Fibroblast of lung (primary cell): Measurements from ENCODE around the gene SPINDOC. TPM values are rescaled to one million over a fixed set of nuclear protein-coding genes. Genes with fewer than 3 reads are reported as not detected.

Experiments
- DNase-seq, 2 donors: peaks; one replicate each; pipeline versions ENCODE4 v3.0.0 to v3.0.0-alpha.2; 2010; ENCODE audit warnings: low read depth in 2 of 2
- H2AFZ ChIP-seq: 2 replicates; pipeline ENCODE4 v1.5.1; 2012; ENCODE audit warnings: low read length, control low read depth, inconsistent platforms
- H3K27ac ChIP-seq: 2 replicates; pipeline ENCODE4 v1.5.1; 2011; ENCODE audit warnings: low read length, control low read depth; ENCODE audit not compliant: insufficient read depth
- H3K27me3 ChIP-seq: 2 replicates; pipeline ENCODE4 v1.5.1; 2011; ENCODE audit warnings: mild to moderate bottlenecking, low read length; ENCODE audit not compliant: control insufficient read depth, insufficient read depth
- H3K36me3 ChIP-seq: 2 replicates; pipeline ENCODE4 v1.5.1; 2011; ENCODE audit warnings: low read length; ENCODE audit not compliant: control insufficient read depth, insufficient read depth
- H3K4me1 ChIP-seq: 2 replicates; pipeline ENCODE4 v1.5.1; 2011; ENCODE audit warnings: low read length; ENCODE audit not compliant: control insufficient read depth, insufficient read depth; ENCODE audit errors: extremely low read depth
- H3K4me2 ChIP-seq: 2 replicates; pipeline ENCODE4 v1.5.1; 2011; ENCODE audit warnings: low read length, control low read depth; ENCODE audit not compliant: insufficient read depth; ENCODE audit errors: extremely low read depth
- H3K4me3 ChIP-seq, 4 experiments: fragments of 200-600 bp in 1 of 4; sonication (generic) in 1 of 4; replicated peaks in 1 of 4; 2 replicates each; pipeline ENCODE4 v1.5.1; 2011 to 2016; ENCODE audit warnings: low read length in 4 of 4, low read depth in 3 of 4, mild to moderate bottlenecking in 3 of 4, control low read depth in 2 of 4, inconsistent platforms in 1 of 4, mixed read lengths in 1 of 4; ENCODE audit not compliant: insufficient read depth in 1 of 4; ENCODE audit errors: control extremely low read depth in 1 of 4
- H3K79me2 ChIP-seq: 2 replicates; pipeline ENCODE4 v1.5.1; 2012; ENCODE audit warnings: mild to moderate bottlenecking, low read length, inconsistent platforms; ENCODE audit not compliant: control insufficient read depth, insufficient read depth
- H3K9ac ChIP-seq: 2 replicates; pipeline ENCODE4 v1.5.1; 2011; ENCODE audit warnings: mild to moderate bottlenecking, low read length, control low read depth; ENCODE audit not compliant: insufficient read depth
- H3K9me3 ChIP-seq: 2 replicates; pipeline ENCODE4 v1.5.1; 2012; ENCODE audit warnings: low read depth, low read length; ENCODE audit not compliant: control insufficient read depth, insufficient read depth
- H4K20me1 ChIP-seq: 2 replicates; pipeline ENCODE4 v1.5.1; 2011; ENCODE audit warnings: low read length; ENCODE audit not compliant: control insufficient read depth, insufficient read depth; ENCODE audit errors: extremely low read depth
- CTCF ChIP-seq, 2 donors: IDR thresholded peaks in 1 of 2; conservative IDR thresholded peaks in 1 of 2; 1 replicate in 1 of 2; 2 replicates in 1 of 2; pipeline ENCODE4 v1.5.1; 2011 to 2012; ENCODE audit warnings: low read length in 2 of 2, control low read depth in 1 of 2, inconsistent platforms in 1 of 2, low read depth in 1 of 2, mild to moderate bottlenecking in 1 of 2
- EZH2 ChIP-seq: IDR thresholded peaks from 2 replicates; pipeline ENCODE4 v1.5.1; 2012; ENCODE audit warnings: low read length, control low read depth, mild to moderate bottlenecking; ENCODE audit errors: missing control alignments
- polyA plus RNA-seq, 2 donors: library from polyadenylated mRNA; depleted of rRNA in 1 of 2; stranded (reverse) in 1 of 2; unstranded in 1 of 2; fragments of >200 nt; gene quantifications; 2 replicates each; pipeline ENCODE4 v1.2.1, GENCODE V29; 2011 to 2012; ENCODE audit warnings: missing spikeins in 1 of 2
- total RNA-seq: library from RNA; depleted of rRNA; stranded (reverse); fragments of >200 nt; gene quantifications from 2 replicates; pipeline ENCODE4 v1.2.1, GENCODE V29; 2014

Gene SPINDOC
- total and polyA plus RNA-seq, 2 donors (not counting 1 experiment from before 2014, with no cell fraction given) = 10.7 to 10.9 TPM

GRCh38 chr11:63846897-63847296, 33.6 kb downstream of the SPINDOC start:
- no peaks in the 10 kb centered on the region for H4K20me1 ChIP-seq
- no peak overlapping the region for H3K4me2 ChIP-seq
- H3K36me3 ChIP-seq = no peaks in the 10 kb centered on the region
- no peak for DNase-seq
- H3K27ac ChIP-seq = no peak overlapping the region
- H3K27me3 ChIP-seq = no peaks in the 10 kb centered on the region
- H2AFZ ChIP-seq = no peak overlapping the region
- H3K4me3 ChIP-seq = no peak overlapping the region
- H3K79me2 ChIP-seq = peaks cover 76% of the 10 kb centered on the region
- peaks cover 13% of the 10 kb centered on the region for H3K4me1 ChIP-seq
- TF ChIP-seq CTCF (conservative IDR thresholded peaks at IDR 0.05 in 1 of 2, IDR thresholded peaks at IDR 0.05 in 1 of 2; ENCODE audit: low read depth in 1 of 2, low read length in 2 of 2) = no peak
- TF ChIP-seq EZH2 = no peak
- H3K9me3 ChIP-seq = no peaks in the 10 kb centered on the region
- no peak overlapping the region for H3K9ac ChIP-seq

GRCh38 chr11:63847363-63847762, 34.1 kb downstream of the SPINDOC start:
- no peak overlapping the region for H3K4me3 ChIP-seq
- H3K79me2 ChIP-seq = peaks cover 75% of the 10 kb centered on the region
- no peak overlapping the region for H2AFZ ChIP-seq
- no peak overlapping the region for H3K4me2 ChIP-seq
- no peak overlapping the region for H3K9ac ChIP-seq
- no peak for DNase-seq
- H4K20me1 ChIP-seq = no peaks in the 10 kb centered on the region
- no peaks in the 10 kb centered on the region for H3K27me3 ChIP-seq
- H3K4me1 ChIP-seq = peaks cover 13% of the 10 kb centered on the region
- H3K27ac ChIP-seq = no peak overlapping the region
- TF ChIP-seq CTCF (conservative IDR thresholded peaks at IDR 0.05 in 1 of 2, IDR thresholded peaks at IDR 0.05 in 1 of 2; ENCODE audit: low read depth in 1 of 2, low read length in 2 of 2) = no peak
- no peak for TF ChIP-seq EZH2
- H3K9me3 ChIP-seq = no peaks in the 10 kb centered on the region
- H3K36me3 ChIP-seq = no peaks in the 10 kb centered on the region

GRCh38 chr11:63849691-63850090, 36.4 kb downstream of the SPINDOC start:
- peaks cover 61% of the 10 kb centered on the region for H3K79me2 ChIP-seq
- no peak overlapping the region for H3K4me3 ChIP-seq
- H3K36me3 ChIP-seq = no peaks in the 10 kb centered on the region
- H3K9me3 ChIP-seq = no peaks in the 10 kb centered on the region
- no peak overlapping the region for H3K27ac ChIP-seq
- TF ChIP-seq EZH2 = no peak
- TF ChIP-seq CTCF (conservative IDR thresholded peaks at IDR 0.05 in 1 of 2, IDR thresholded peaks at IDR 0.05 in 1 of 2; ENCODE audit: low read depth in 1 of 2, low read length in 2 of 2) = no peak
- no peaks in the 10 kb centered on the region for H4K20me1 ChIP-seq
- H3K9ac ChIP-seq = no peak overlapping the region
- H3K4me2 ChIP-seq = no peak overlapping the region
- peaks cover 7% of the 10 kb centered on the region for H3K4me1 ChIP-seq
- H3K27me3 ChIP-seq = no peaks in the 10 kb centered on the region
- no peak for DNase-seq
- H2AFZ ChIP-seq = no peak overlapping the region
